Smooth muscle cell of trachea (primary cell): ENCODE measurements around the gene KCNQ1. TPM values are rescaled to one million over a fixed set of nuclear protein-coding genes. Genes with fewer than 3 reads are reported as not detected.

Experiments
- total RNA-seq: library from RNA; depleted of rRNA; stranded (reverse); fragments of >200 nt; gene quantifications from 2 replicates; pipeline ENCODE4 v1.2.1, GENCODE V29; 2014

KCNQ1 gene
- total RNA-seq: under 0.01 and 0.66 TPM in 2 replicates

GRCh38 chr11:2444821-2445745 lies at the start of gene KCNQ1:
TSS of gene KCNQ1 (plus strand) at chr11:2445008. CDS start at chr11:2445099, 91 bp downstream.

GRCh38 chr11:2400069-2400761 lies 44.6 kb upstream of the KCNQ1 start, which contains the start of gene TSSC4:
TSS of gene TSSC4 (plus strand) at chr11:2400750. CDS start at chr11:2402634, 1,884 bp downstream.

DNA sequence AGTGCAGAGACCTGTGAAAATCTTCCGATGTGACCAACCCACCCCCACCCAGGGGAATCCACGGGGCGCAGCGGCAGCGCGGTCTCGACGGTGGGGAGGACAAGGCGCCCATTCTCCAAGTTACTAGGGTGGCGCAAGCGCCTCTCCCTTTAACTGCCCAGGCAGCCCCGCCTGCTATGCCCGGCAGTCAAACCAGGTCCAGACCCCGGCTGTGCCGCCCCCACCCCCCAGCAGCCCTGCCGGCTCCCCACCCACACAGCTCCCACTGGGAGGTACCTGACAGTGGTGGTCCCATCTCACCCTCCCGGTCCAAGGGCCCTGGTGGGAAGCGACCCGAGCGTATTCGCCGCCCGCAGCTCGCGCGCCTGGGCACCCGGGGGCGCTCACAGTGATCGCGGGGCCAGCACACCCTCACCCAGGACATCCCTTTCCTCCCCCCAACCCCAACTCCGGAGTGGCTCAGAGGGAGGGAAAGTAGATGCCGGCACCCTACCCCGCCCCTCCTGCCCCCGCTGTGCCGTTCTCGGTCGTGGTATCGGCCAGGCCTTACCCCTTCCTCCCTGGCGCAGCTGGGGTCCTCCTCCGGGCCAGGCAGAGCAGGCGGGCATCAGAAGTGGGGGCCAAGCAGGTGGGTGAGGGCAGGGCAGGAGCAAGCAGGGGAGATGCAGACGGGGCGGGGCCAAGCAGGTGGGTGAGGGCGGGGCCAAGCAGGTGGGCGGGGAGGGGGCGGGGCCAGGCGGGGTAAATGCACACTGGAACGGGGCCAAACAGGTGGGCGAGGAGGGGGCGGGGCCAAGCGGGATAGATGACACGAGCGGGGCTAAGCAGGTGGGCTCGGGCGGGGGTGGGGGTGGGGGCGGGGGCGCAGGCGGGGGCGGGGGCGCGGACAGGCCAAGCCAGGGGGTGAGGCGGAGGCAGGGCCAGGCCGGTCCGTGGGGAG lies 657 bp upstream of the KCNQ1 start, which contains the start of gene TRPM5:
TRPM5 (minus strand) TSS at position 634 of the 940 bp plus-strand sequence. CDS start 21,478 bp downstream, outside the sequence.

GRCh38 chr11:2699531-2700414 lies 255.0 kb downstream of the KCNQ1 start, which contains the start of gene KCNQ1OT1:
TSS of gene KCNQ1OT1 (minus strand) at chr11:2699994.

GRCh38 chr11:2885678-2886081 lies 440.9 kb downstream of the KCNQ1 start, which contains the start of gene CDKN1C:
TSS of gene CDKN1C (minus strand) at chr11:2885775. CDS start at chr11:2885456, 319 bp downstream.

Other genes starting within 250 kb of the KCNQ1 start
- not detected in 2 replicates for gene ASCL2, start 174.4 kb upstream of the KCNQ1 start, total RNA-seq
- gene C11orf21, start 143.1 kb upstream of the KCNQ1 start, total RNA-seq: not detected in 2 replicates
- gene TSPAN32, start 143.0 kb upstream of the KCNQ1 start, total RNA-seq: under 0.01 and 0.17 TPM in 2 replicates
- 580 and 688 TPM in 2 replicates for gene CD81, start 67.7 kb upstream of the KCNQ1 start, total RNA-seq
- 44.5 and 59.4 TPM in 2 replicates for gene TSSC4, start 44.3 kb upstream of the KCNQ1 start, total RNA-seq
- gene TRPM5, start 494 bp upstream of the KCNQ1 start, total RNA-seq: not detected in 2 replicates